Glutamatergic neuron (in vitro differentiated cells): ENCODE measurements around the gene DVL1. TPM values are rescaled to one million over a fixed set of nuclear protein-coding genes. Genes with fewer than 3 reads are reported as not detected.

Experiments used
- DNase-seq: peaks from one replicate; pipeline ENCODE4 v3.0.0; 2022
- H3K27ac Mint-ChIP-seq: one replicate; pipeline ENCODE4 v1.8.0; 2020; ENCODE audit warnings: mild to moderate bottlenecking, mixed read lengths, inconsistent platforms; ENCODE audit not compliant: unreplicated experiment
- H3K27me3 Mint-ChIP-seq: one replicate; pipeline ENCODE4 v1.8.0; 2020; ENCODE audit warnings: mild to moderate bottlenecking, moderate library complexity, mixed read lengths, inconsistent platforms; ENCODE audit not compliant: unreplicated experiment
- H3K36me3 Mint-ChIP-seq: one replicate; pipeline ENCODE4 v1.8.0; 2020; ENCODE audit warnings: mild to moderate bottlenecking, mixed read lengths, inconsistent platforms; ENCODE audit not compliant: unreplicated experiment
- H3K4me1 Mint-ChIP-seq: one replicate; pipeline ENCODE4 v1.8.0; 2020; ENCODE audit warnings: mild to moderate bottlenecking, low read depth, mixed read lengths, inconsistent platforms; ENCODE audit not compliant: unreplicated experiment
- H3K4me3 Mint-ChIP-seq: one replicate; pipeline ENCODE4 v1.8.0; 2020; ENCODE audit warnings: mild to moderate bottlenecking, mixed read lengths, inconsistent platforms; ENCODE audit not compliant: unreplicated experiment
- H3K9me3 Mint-ChIP-seq: one replicate; pipeline ENCODE4 v1.8.0; 2020; ENCODE audit warnings: mild to moderate bottlenecking, moderate library complexity, mixed read lengths, inconsistent platforms; ENCODE audit not compliant: unreplicated experiment
- CTCF ChIP-seq: fragments of 200-600 bp; sonication (generic); IDR thresholded peaks from one replicate; pipeline ENCODE4 v1.5.0; 2021; ENCODE audit not compliant: partially characterized antibody, unreplicated experiment
- total RNA-seq: library from RNA; stranded (reverse); fragmentation: NEBNext Ultra II Directional; extraction: Animal tissue kit (Norgen Biotek cat#: 25700); gene quantifications from one replicate; pipeline ENCODE4 v1.2.1, GENCODE V29; 2021; ENCODE audit not compliant: unreplicated experiment

DVL1 gene
- total RNA-seq, 1 donor from 2014 or later, result 124 TPM

- Mint-ChIP-seq H3K9me3 (peaks cover 9% of the 10 kb centered on the region), H3K27me3 (peaks cover 13% of the 10 kb centered on the region), H3K4me3 (no peak overlapping the region), H3K36me3 (no peaks in the 10 kb centered on the region), H3K27ac (no peak overlapping the region), H3K4me1 (peaks cover 5% of the 10 kb centered on the region)
- no peak for TF ChIP-seq CTCF
- DNase-seq, result no peak
These were observed 7.1 kb downstream of the DVL1 start for GRCh38 chr1:1342061-1342562.

DNA sequence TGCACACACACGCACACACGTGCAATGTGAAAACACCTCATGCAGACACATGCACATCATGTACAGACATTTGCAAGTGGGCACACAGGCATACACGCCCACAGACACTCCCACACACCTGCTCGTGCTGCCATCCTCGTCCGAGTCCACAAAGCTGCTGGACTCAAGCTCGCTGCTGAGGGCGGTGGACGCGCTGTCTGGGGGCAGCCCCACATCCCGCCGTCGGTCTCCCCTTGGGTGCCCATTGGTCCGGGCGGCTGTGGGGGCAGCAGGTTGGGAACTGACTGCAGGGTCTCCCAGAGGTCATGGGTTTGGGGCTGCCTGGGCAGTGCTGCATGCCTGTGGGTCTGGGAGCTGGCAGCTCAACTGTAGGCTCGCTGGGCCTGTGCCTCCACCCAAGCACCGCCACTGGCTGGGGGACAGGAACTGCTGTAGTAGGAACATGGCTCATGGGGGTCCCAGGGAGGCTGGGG is 7.6 kb downstream of the DVL1 start:
- no peak for DNase-seq
- no peaks in the 10 kb centered on the region for H3K4me1 Mint-ChIP-seq
- peaks cover 11% of the 10 kb centered on the region for H3K27me3 Mint-ChIP-seq
- peaks cover 9% of the 10 kb centered on the region for H3K9me3 Mint-ChIP-seq
- H3K36me3 Mint-ChIP-seq, result no peaks in the 10 kb centered on the region
- H3K27ac Mint-ChIP-seq, result peak overlapping the region; percentile 62
- TF ChIP-seq CTCF, result no peak
- H3K4me3 Mint-ChIP-seq, result no peak overlapping the region

- H3K27ac Mint-ChIP-seq, result peak overlapping the region; percentile 62
- H3K9me3 Mint-ChIP-seq, result peaks cover 9% of the 10 kb centered on the region
- no peak for DNase-seq
- H3K27me3 Mint-ChIP-seq, result peaks cover 11% of the 10 kb centered on the region
- no peak for TF ChIP-seq CTCF
- no peaks in the 10 kb centered on the region for H3K36me3 Mint-ChIP-seq
- H3K4me1 Mint-ChIP-seq, result no peaks in the 10 kb centered on the region
- no peak overlapping the region for H3K4me3 Mint-ChIP-seq
These were observed 8.2 kb downstream of the DVL1 start for GRCh38 chr1:1340791-1341548.

GRCh38 chr1:1340185-1340584 is 9.0 kb downstream of the DVL1 start:
- Mint-ChIP-seq H3K27ac (no peak overlapping the region), H3K27me3 (peaks cover 11% of the 10 kb centered on the region), H3K9me3 (peaks cover 9% of the 10 kb centered on the region), H3K4me3 (no peak overlapping the region), H3K4me1 (no peaks in the 10 kb centered on the region), H3K36me3 (no peaks in the 10 kb centered on the region)
- TF ChIP-seq CTCF, result no peak
- DNase-seq, result no peak

- H3K27ac Mint-ChIP-seq, result no peak overlapping the region
- no peak overlapping the region for H3K4me3 Mint-ChIP-seq
- peaks cover 11% of the 10 kb centered on the region for H3K27me3 Mint-ChIP-seq
- DNase-seq, result no peak
- no peak for TF ChIP-seq CTCF
- no peaks in the 10 kb centered on the region for H3K4me1 Mint-ChIP-seq
- peaks cover 9% of the 10 kb centered on the region for H3K9me3 Mint-ChIP-seq
- no peaks in the 10 kb centered on the region for H3K36me3 Mint-ChIP-seq
These were observed 10.9 kb downstream of the DVL1 start for GRCh38 chr1:1338278-1338677.
